Adipose tissue (tissue), 3 donors: ENCODE data around the gene DMXL2. TPM values are rescaled to one million over a fixed set of nuclear protein-coding genes. Genes with fewer than 3 reads are reported as not detected.

ENCODE experiments used
- H3K27ac ChIP-seq: one replicate; pipeline ENCODE4 v1.5.1; 2013; ENCODE audit warnings: low read depth, low read length
- WGBS, 3 donors: extraction: QIAGEN DNeasy Blood & Tissue Kit; methylation state at CpG; one replicate each; pipeline ENCODE4 v1.1.7; 2013; 5-methylcytosine and 5-hydroxymethylcytosine counted together
- polyA plus RNA-seq, 3 donors: library from polyadenylated mRNA; stranded (reverse); fragments of 200-250 nt; gene quantifications; one replicate each; pipeline ENCODE4 v1.2.3, GENCODE V29; 2013
- donor health status: healthy with polysubstance abuse.
- donor health status: Bipolar disorder and iron deficiency.
- donor health status: healthy.

Gene DMXL2
- polyA plus RNA-seq, 3 donors, result 8.2 to 30.9 (median 16.3) TPM

DNA sequence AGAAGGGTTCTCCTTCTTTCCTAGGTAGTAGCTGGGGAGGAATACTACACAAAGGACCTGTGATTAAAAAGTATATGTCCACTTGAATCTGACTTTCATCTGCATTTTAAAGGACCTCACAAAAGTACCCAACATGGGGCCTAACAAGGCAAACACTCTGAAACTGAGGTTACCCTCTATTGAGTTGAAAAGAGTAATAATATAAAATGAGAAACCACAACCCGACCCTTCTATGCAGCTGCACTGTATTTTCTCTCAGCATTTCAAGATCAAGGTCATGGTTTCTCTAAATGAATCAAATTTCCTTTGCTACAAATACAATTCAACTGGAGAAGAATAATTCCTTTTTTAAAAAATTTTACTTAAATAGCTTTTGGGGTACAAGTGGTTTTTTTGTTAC, 106.3 kb downstream of the DMXL2 start:
- 84 to 100% (median 89%) methylated on average over 1 of the region's 1 CpG for WGBS, 3 donors
- H3K27ac ChIP-seq, result no peak overlapping the region

GRCh38 chr15:51505251-51505650, 117.3 kb downstream of the DMXL2 start:
- no peak overlapping the region for H3K27ac ChIP-seq
- WGBS, 3 donors, result 87 to 90% (median 90%) methylated on average over 1 of the region's 1 CpG

GRCh38 chr15:51503003-51503402, 119.6 kb downstream of the DMXL2 start:
- no peak overlapping the region for H3K27ac ChIP-seq

DNA sequence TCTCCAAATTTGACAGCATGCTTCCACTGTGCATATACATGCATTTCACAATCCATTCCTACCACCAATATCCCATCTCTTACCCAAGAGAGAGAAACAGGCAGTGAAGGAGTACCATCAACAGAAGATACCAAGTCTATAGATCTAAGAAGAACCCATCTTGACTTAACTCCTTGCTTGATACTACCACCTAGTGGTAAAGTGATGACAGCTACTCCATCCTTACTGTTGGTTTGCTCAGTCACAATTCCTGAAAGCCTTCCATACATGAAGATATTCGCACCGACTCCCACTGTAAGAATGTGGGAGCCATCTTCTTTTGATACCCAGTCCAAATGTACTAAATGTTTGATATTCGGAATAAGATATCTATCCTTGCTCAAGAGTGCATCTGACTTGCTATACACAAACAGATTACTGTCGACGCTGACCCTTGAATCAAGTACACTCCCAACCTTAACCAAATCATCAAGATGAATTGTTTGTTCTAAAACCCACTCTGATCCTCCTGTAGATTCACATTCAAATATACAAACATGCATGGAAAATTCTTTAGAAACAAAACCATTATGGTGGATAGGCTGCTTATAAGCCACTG, 123.1 kb downstream of the DMXL2 start:
- WGBS, 3 donors, result 78 to 87% (median 87%) methylated on average over 5 of the region's 5 CpGs
- no peak overlapping the region for H3K27ac ChIP-seq

DNA sequence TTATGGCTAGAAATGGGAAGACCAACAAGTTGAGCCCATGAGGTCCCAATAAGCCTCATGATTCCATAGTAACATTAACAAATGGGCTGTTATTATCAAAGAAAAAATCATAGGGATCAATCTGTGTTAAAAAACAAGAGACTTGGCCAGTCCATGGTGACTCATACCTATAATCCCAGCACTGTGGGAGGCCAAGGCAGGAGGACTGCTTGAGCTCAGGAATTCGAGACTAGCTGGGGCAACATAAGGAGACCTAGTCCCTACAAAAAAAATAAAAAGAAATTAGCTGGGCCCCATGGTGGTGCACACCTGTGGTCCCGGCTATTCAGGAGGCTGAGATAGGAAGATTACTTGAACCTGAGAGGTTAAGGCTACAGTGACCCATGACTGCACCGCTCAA, 124.8 kb downstream of the DMXL2 start:
- no peak overlapping the region for H3K27ac ChIP-seq
- 98 to 100% (median 99%) methylated on average over 3 of the region's 3 CpGs for WGBS, 3 donors

DNA sequence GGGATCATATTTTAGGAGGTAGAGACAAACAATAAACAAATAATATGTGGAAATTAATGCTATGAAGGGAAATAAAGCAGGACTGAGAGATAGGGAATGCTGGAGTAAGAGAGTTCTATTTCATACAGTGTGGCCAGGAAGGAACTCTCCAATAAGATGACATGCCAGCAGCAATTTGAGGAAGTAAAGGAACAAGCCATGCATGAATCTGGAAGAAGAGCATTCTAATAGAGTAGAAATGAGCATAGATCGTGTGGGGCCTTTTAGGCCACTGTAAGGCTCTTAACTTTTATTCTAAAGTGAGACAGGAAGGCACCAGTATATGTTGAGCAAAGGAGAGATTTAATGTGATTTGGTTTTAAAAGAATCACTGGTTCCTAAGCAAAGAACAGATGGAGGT, 126.3 kb downstream of the DMXL2 start:
- WGBS, 3 donors, result 63 to 92% (median 69%) methylated on average over 1 of the region's 1 CpG

DNA sequence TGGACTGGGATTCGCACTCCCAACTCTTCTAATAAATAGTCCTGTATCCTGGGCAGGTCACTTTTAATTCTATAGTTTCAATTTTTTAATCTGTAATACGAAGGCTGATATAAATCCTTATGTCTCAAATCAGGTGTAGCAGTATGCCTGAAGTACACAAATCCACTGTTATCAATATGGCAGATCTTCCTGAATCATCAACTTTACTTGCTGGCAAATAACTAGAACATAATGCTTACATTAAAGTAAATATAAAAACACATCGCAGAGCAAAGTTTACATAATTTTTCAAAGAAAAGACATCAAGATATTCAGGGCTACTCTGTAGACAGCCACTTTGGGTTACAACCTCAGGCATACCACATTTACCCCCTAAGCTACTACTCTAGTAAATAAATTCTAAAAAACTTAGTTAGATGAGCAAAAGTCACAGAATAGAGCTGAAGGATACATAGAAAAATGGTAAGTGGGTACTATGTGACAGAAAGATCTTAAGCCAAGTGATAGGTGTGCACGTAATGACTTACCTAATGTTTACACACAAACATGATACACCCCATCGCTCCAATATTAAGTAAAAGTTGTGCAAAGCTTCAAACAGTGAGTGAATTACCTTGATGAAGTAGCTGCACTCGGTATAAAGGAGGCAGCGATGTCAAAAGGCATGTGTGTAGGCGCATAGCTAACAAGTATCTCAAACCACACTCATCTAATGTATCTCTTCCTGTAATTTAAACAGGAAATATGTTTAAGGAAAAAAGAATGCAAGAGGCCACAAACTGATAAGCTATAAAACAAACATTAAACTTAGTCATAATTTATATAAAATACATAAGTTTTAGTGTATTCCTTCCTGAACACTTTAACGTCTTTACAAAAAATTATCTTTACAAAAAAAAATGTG, 127.9 kb downstream of the DMXL2 start:
- WGBS, 3 donors, result 69 to 87% (median 87%) methylated on average over 9 of the region's 9 CpGs
- no peak overlapping the region for H3K27ac ChIP-seq

More for the DNA sequence above, 126.3 kb downstream of the DMXL2 start:
- H3K27ac ChIP-seq, result no peak overlapping the region

DNA sequence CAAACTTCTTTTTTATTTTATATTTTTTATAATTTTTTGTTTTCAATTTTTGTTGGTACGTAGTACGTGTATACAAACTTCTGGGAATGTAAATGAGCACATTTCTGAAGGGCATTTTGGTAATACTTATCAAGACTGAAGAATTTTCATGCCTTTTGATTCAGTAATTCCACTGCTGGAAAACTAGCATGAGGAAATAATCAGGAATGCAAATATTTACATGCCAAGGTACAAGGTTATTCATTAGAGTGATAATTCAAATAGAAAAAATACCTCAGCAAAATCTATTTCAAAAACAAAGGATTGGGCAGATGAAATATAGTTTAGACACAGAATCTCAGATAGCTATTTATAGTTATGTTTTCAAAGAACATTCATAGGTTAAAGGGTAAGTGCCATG, 128.7 kb downstream of the DMXL2 start:
- 42 to 99% (median 94%) methylated on average over 2 of the region's 2 CpGs for WGBS, 3 donors

DNA sequence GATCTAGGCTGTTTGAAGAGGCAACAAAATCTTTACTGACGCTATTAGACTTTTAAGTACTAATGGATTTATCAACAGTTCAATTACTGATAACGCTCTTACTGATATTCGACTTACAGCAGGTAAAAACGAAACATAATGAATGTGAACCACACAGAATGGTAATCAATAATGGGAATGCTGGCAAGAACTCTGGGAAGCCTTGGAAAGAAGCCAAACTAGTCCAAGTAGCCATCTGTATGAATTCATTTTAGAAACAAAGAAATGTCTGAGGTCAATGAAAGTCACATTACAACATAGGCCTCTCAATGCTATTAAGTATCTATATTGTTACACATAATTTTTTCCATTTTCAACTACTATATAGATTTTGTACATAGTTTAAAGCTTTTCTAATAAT, 130.0 kb downstream of the DMXL2 start:
- no peak overlapping the region for H3K27ac ChIP-seq
- WGBS, 3 donors, result 35 to 93% (median 90%) methylated on average over 4 of the region's 4 CpGs

More for the DNA sequence above, 128.7 kb downstream of the DMXL2 start:
- H3K27ac ChIP-seq, result no peak overlapping the region

- WGBS, 3 donors, result 75 to 97% (median 82%) methylated on average over 5 of the region's 5 CpGs
- H3K27ac ChIP-seq, result no peak overlapping the region
Measured at GRCh38 chr15:51491941-51492340, 130.6 kb downstream of the DMXL2 start.

DNA sequence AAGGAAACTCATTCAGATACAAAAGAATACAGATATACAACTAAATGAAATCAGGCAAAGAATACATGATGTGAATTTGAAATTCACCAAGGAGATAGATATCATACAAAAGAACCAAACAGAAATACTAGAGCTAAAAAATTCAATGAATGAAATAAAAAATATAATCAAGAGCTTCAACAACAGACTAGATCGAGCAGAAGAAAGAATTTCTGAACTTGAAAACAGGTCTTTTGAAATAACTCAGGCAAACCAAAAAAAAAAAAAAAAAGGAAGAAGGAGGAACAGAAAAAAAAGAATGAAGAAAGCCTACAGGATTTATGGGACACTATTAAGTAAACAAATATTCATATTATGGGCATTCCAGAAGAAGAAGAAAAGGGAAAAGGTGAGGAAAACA, 137.8 kb downstream of the DMXL2 start:
- H3K27ac ChIP-seq, result no peak overlapping the region
- 95 to 97% (median 95%) methylated on average over 1 of the region's 1 CpG for WGBS, 3 donors

GRCh38 chr15:51483985-51484384, 138.6 kb downstream of the DMXL2 start:
- H3K27ac ChIP-seq, result no peak overlapping the region
- WGBS, 3 donors, result 92 to 100% (median 98%) methylated on average over 3 of the region's 3 CpGs

GRCh38 chr15:51483520-51483919, 139.1 kb downstream of the DMXL2 start:
- no peak overlapping the region for H3K27ac ChIP-seq
- WGBS, 3 donors, result 86 to 94% (median 87%) methylated on average over 8 of the region's 8 CpGs

GRCh38 chr15:51475736-51476135, 146.8 kb downstream of the DMXL2 start:
- no peak overlapping the region for H3K27ac ChIP-seq

GRCh38 chr15:51470512-51470911, 152.1 kb downstream of the DMXL2 start:
- 96 to 97% (median 96%) methylated on average over 5 of the region's 5 CpGs for WGBS, 3 donors
- H3K27ac ChIP-seq, result no peak overlapping the region

DNA sequence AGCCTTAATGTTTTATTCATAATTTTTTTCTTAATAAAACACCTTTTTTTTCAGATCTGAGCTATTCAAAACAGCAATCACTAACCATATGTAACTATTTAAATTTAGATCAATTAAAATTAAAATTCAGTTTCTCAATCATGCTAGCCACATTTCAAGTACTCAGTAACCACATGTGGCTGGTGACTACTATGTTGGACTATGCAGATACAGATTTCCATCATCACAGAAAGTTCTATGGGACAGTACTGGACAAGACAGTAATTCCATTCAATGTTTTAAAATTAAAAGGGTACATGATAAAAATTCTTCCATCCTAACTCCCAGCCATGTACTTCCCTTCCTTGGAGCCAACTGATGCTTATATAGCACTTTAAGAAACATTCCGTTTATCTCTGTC, 161.8 kb downstream of the DMXL2 start:
- H3K27ac ChIP-seq, result no peak overlapping the region
- WGBS, 3 donors, result 82 to 96% (median 93%) methylated on average over 1 of the region's 1 CpG

DNA sequence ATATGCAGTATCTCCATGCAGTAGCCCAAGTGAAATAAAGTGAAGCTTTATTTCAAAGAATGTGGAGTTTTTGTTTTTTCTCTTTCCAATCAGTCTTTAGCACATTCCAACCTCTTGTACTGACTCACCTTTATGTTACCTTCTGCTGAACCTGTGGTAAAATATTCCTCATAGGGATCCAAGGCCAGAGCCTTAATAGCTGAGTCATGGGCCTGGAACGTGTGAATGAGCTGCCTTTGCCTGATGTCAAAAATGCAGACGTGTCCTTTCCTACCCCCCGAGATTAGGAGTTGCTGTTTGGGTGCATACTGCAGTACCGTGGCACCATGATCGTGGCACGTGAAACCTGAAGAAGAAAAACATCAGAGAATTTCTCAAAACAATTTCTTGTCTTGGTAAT, 172.6 kb downstream of the DMXL2 start:
- WGBS, 3 donors, result 69 to 87% (median 78%) methylated on average over 6 of the region's 6 CpGs
- H3K27ac ChIP-seq, result no peak overlapping the region

- no peak overlapping the region for H3K27ac ChIP-seq
- WGBS, 3 donors, result 74 to 83% (median 76%) methylated on average over 7 of the region's 7 CpGs
Measured at GRCh38 chr15:51448622-51449399, 173.8 kb downstream of the DMXL2 start.
